ENCODE results near the gene FCN2. TPM values are rescaled to one million over a fixed set of nuclear protein-coding genes. Genes with fewer than 3 reads are reported as not detected.

The FCN2 gene
- total RNA-seq, 1 donor from 2014 or later: not detected

GRCh38 chr9:134912126-134912840, 31.7 kb downstream of the FCN2 start:
- Mint-ChIP-seq H3K9me3 (no peaks in the 10 kb centered on the region), H3K4me1 (no peaks in the 10 kb centered on the region), H3K4me3 (no peak overlapping the region), H3K36me3 (ENCODE audit: low read depth) (no peaks in the 10 kb centered on the region), H3K27me3 (peaks cover 11% of the 10 kb centered on the region), H3K27ac (no peak overlapping the region)
- DNase-seq: no peak
- intact Hi-C loops (cut with micrococcal nuclease): no loop called here

GRCh38 chr9:134913041-134913712, 32.6 kb downstream of the FCN2 start:
- H3K27ac Mint-ChIP-seq: no peak overlapping the region
- intact Hi-C loops (cut with micrococcal nuclease): no loop called here
- DNase-seq: no peak
- no peaks in the 10 kb centered on the region for H3K4me1 Mint-ChIP-seq
- H3K27me3 Mint-ChIP-seq: peaks cover 11% of the 10 kb centered on the region
- H3K36me3 Mint-ChIP-seq (ENCODE audit: low read depth): no peaks in the 10 kb centered on the region
- no peak overlapping the region for H3K4me3 Mint-ChIP-seq
- H3K9me3 Mint-ChIP-seq: no peaks in the 10 kb centered on the region

GRCh38 chr9:134913713-134914500, 33.3 kb downstream of the FCN2 start:
- H3K36me3 Mint-ChIP-seq (ENCODE audit: low read depth): no peaks in the 10 kb centered on the region
- H3K27me3 Mint-ChIP-seq: peaks cover 11% of the 10 kb centered on the region
- peaks cover 6% of the 10 kb centered on the region for H3K9me3 Mint-ChIP-seq
- intact Hi-C loops (cut with micrococcal nuclease): no loop called here
- no peaks in the 10 kb centered on the region for H3K4me1 Mint-ChIP-seq
- H3K27ac Mint-ChIP-seq: no peak overlapping the region
- DNase-seq: no peak
- no peak overlapping the region for H3K4me3 Mint-ChIP-seq

- peaks cover 6% of the 10 kb centered on the region for H3K9me3 Mint-ChIP-seq
- no peak for DNase-seq
- H3K27ac Mint-ChIP-seq: no peak overlapping the region
- intact Hi-C loops (cut with micrococcal nuclease): no loop called here
- H3K4me3 Mint-ChIP-seq: no peak overlapping the region
- H3K4me1 Mint-ChIP-seq: no peaks in the 10 kb centered on the region
- peaks cover 7% of the 10 kb centered on the region for H3K27me3 Mint-ChIP-seq
- H3K36me3 Mint-ChIP-seq (ENCODE audit: low read depth): no peaks in the 10 kb centered on the region
These were observed 33.9 kb downstream of the FCN2 start for GRCh38 chr9:134914501-134914834.

GRCh38 chr9:134915046-134915985, 34.7 kb downstream of the FCN2 start:
- H3K36me3 Mint-ChIP-seq (ENCODE audit: low read depth): no peaks in the 10 kb centered on the region
- peaks cover 2% of the 10 kb centered on the region for H3K27me3 Mint-ChIP-seq
- intact Hi-C loops (cut with micrococcal nuclease): no loop called here
- H3K9me3 Mint-ChIP-seq: peaks cover 6% of the 10 kb centered on the region
- H3K27ac Mint-ChIP-seq: no peak overlapping the region
- no peak for DNase-seq
- H3K4me1 Mint-ChIP-seq: no peaks in the 10 kb centered on the region
- no peak overlapping the region for H3K4me3 Mint-ChIP-seq

- Mint-ChIP-seq H3K9me3 (peaks cover 6% of the 10 kb centered on the region), H3K36me3 (ENCODE audit: low read depth) (no peaks in the 10 kb centered on the region), H3K4me3 (no peak overlapping the region), H3K27ac (no peak overlapping the region), H3K27me3 (no peaks in the 10 kb centered on the region), H3K4me1 (no peaks in the 10 kb centered on the region)
- no peak for DNase-seq
- intact Hi-C loops (cut with micrococcal nuclease): no loop called here
These were observed 35.6 kb downstream of the FCN2 start for GRCh38 chr9:134916161-134916665.

GRCh38 chr9:134917431-134918373, 37.1 kb downstream of the FCN2 start, which contains the start of gene FCN1:
FCN1 (minus strand) TSS chr9:134917912; CDS start chr9:134917871, 41 bp downstream.
- intact Hi-C loops (cut with micrococcal nuclease): no loop called here
- H3K4me1 Mint-ChIP-seq: no peaks in the 10 kb centered on the region
- H3K36me3 Mint-ChIP-seq (ENCODE audit: low read depth): no peaks in the 10 kb centered on the region
- no peak within 1 kb of the TSS for H3K4me3 Mint-ChIP-seq
- no peak within 1 kb of the TSS for H3K27ac Mint-ChIP-seq
- peaks cover 6% of the 10 kb centered on the region for H3K9me3 Mint-ChIP-seq
- H3K27me3 Mint-ChIP-seq: no peaks in the 10 kb centered on the region
- no peak for DNase-seq

GRCh38 chr9:134918646-134919045, 38.0 kb downstream of the FCN2 start:
- H3K27me3 Mint-ChIP-seq: no peaks in the 10 kb centered on the region
- H3K27ac Mint-ChIP-seq: no peak overlapping the region
- H3K4me3 Mint-ChIP-seq: no peak overlapping the region
- no peaks in the 10 kb centered on the region for H3K4me1 Mint-ChIP-seq
- peaks cover 6% of the 10 kb centered on the region for H3K9me3 Mint-ChIP-seq
- intact Hi-C loops (cut with micrococcal nuclease): no loop called here
- no peak for DNase-seq
- no peaks in the 10 kb centered on the region for H3K36me3 Mint-ChIP-seq (ENCODE audit: low read depth)

GRCh38 chr9:134919303-134919702, 38.7 kb downstream of the FCN2 start:
- Mint-ChIP-seq H3K27me3 (no peaks in the 10 kb centered on the region), H3K9me3 (peaks cover 6% of the 10 kb centered on the region), H3K27ac (no peak overlapping the region), H3K4me1 (no peaks in the 10 kb centered on the region), H3K4me3 (no peak overlapping the region), H3K36me3 (ENCODE audit: low read depth) (no peaks in the 10 kb centered on the region)
- intact Hi-C loops (cut with micrococcal nuclease): no loop called here
- no peak for DNase-seq

- no peaks in the 10 kb centered on the region for H3K27me3 Mint-ChIP-seq
- H3K4me1 Mint-ChIP-seq: no peaks in the 10 kb centered on the region
- DNase-seq: no peak
- H3K4me3 Mint-ChIP-seq: no peak overlapping the region
- peaks cover 6% of the 10 kb centered on the region for H3K9me3 Mint-ChIP-seq
- intact Hi-C loops (cut with micrococcal nuclease): no loop called here
- H3K27ac Mint-ChIP-seq: no peak overlapping the region
- no peaks in the 10 kb centered on the region for H3K36me3 Mint-ChIP-seq (ENCODE audit: low read depth)
These were observed 41.7 kb downstream of the FCN2 start for GRCh38 chr9:134922066-134922931.

- Mint-ChIP-seq H3K27ac (no peak overlapping the region), H3K36me3 (ENCODE audit: low read depth) (no peaks in the 10 kb centered on the region)
- intact Hi-C loops (cut with micrococcal nuclease): no loop called here
These were observed 42.3 kb downstream of the FCN2 start for GRCh38 chr9:134922932-134923240.

GRCh38 chr9:134923466-134923865, 42.9 kb downstream of the FCN2 start:
- no peaks in the 10 kb centered on the region for H3K27me3 Mint-ChIP-seq
- H3K9me3 Mint-ChIP-seq: peaks cover 5% of the 10 kb centered on the region
- no peak overlapping the region for H3K27ac Mint-ChIP-seq
- H3K4me3 Mint-ChIP-seq: no peak overlapping the region
- intact Hi-C loops (cut with micrococcal nuclease): no loop called here
- no peak for DNase-seq
- no peaks in the 10 kb centered on the region for H3K36me3 Mint-ChIP-seq (ENCODE audit: low read depth)
- H3K4me1 Mint-ChIP-seq: no peaks in the 10 kb centered on the region

More at GRCh38 chr9:134922932-134923240, 42.3 kb downstream of the FCN2 start:
- no peaks in the 10 kb centered on the region for H3K27me3 Mint-ChIP-seq
- peaks cover 6% of the 10 kb centered on the region for H3K9me3 Mint-ChIP-seq
- H3K4me1 Mint-ChIP-seq: no peaks in the 10 kb centered on the region
- no peak for DNase-seq
- H3K4me3 Mint-ChIP-seq: no peak overlapping the region
